OCI-LY7 (cell line): ENCODE results near the gene HOXC11. TPM values are rescaled to one million over a fixed set of nuclear protein-coding genes. Genes with fewer than 3 reads are reported as not detected.

Experiments
- BruUV-seq: library from RNA; stranded (reverse); fragments of 400-500 nt; replicated peaks from 2 replicates; lab custom pipeline; 2021; lab: Mats Ljungman, UMichigan
- CTCF ChIA-PET: fragments of 300-600 bp; sonication (Branson Sonifier 250); formaldehyde crosslinking; loops from one replicate; lab custom pipeline; 2022; ENCODE audit warnings: antibody characterized with exemption; ENCODE audit not compliant: unreplicated experiment; lab: Charles Lee
- POLR2A ChIA-PET: fragments of 300-600 bp; sonication (Branson Sonifier 250); formaldehyde crosslinking; loops from one replicate; lab custom pipeline; 2022; ENCODE audit warnings: antibody characterized with exemption; lab: Charles Lee
- DNase-seq: peaks from one replicate; pipeline ENCODE4 v3.0.0-alpha.2; 2015; ENCODE audit warnings: low spot score
- H2AFZ ChIP-seq: fragments of 200-600 bp; sonication (generic), shearing (Covaris generic); 2 replicates; pipeline ENCODE4 v1.6.1; 2014; ENCODE audit warnings: mild to moderate bottlenecking, antibody characterized with exemption, low read length, moderate library complexity
- H3K27ac ChIP-seq: fragments of 200-600 bp; sonication (generic); 2 replicates; pipeline ENCODE4 v1.5.1; 2014; ENCODE audit warnings: mixed run types, low read depth, mild to moderate bottlenecking, moderate library complexity, low read length, inconsistent platforms; ENCODE audit not compliant: poor library complexity, severe bottlenecking
- H3K36me3 ChIP-seq: fragments of 200-600 bp; sonication (generic); 2 replicates; pipeline ENCODE4 v1.6.1; 2014; ENCODE audit warnings: mild to moderate bottlenecking, antibody characterized with exemption, low read length, moderate library complexity, mixed read lengths; ENCODE audit not compliant: insufficient read depth
- H3K4me1 ChIP-seq: fragments of 200-600 bp; sonication (generic); 2 replicates; pipeline ENCODE4 v1.5.1; 2014; ENCODE audit warnings: mild to moderate bottlenecking, low read length; ENCODE audit not compliant: insufficient read depth, poor library complexity, severe bottlenecking
- H3K4me2 ChIP-seq: fragments of 200-600 bp; sonication (generic); 2 replicates; pipeline ENCODE4 v1.6.1; 2014; ENCODE audit warnings: mild to moderate bottlenecking, low read length
- H3K4me3 ChIP-seq: fragments of 200-600 bp; sonication (generic); 2 replicates; pipeline ENCODE4 v1.5.1; 2014; ENCODE audit warnings: mild to moderate bottlenecking, low read depth, low read length; ENCODE audit not compliant: poor library complexity, severe bottlenecking
- H3K79me2 ChIP-seq: fragments of 200-600 bp; sonication (generic); 2 replicates; pipeline ENCODE4 v1.6.1; 2016; ENCODE audit warnings: low read depth, mild to moderate bottlenecking, low read length, moderate library complexity, mixed read lengths; ENCODE audit not compliant: insufficient read depth
- H3K9me2 ChIP-seq: fragments of 200-600 bp; sonication (generic); 2 replicates; pipeline ENCODE4 v1.6.1; 2016; ENCODE audit warnings: mild to moderate bottlenecking, low read length, mixed read lengths; ENCODE audit not compliant: insufficient read depth
- H3K9me3 ChIP-seq: fragments of 200-600 bp; sonication (generic); 2 replicates; pipeline ENCODE4 v1.6.1; 2014; ENCODE audit warnings: mild to moderate bottlenecking, mixed run types, low read length, mixed read lengths
- H4K20me1 ChIP-seq: fragments of 200-600 bp; sonication (generic); 2 replicates; pipeline ENCODE4 v1.6.1; 2014; ENCODE audit warnings: mild to moderate bottlenecking, antibody characterized with exemption, low read length, moderate library complexity, mixed read lengths; ENCODE audit not compliant: insufficient read depth
- CTCF ChIP-seq: fragments of 200-600 bp; sonication (generic); conservative IDR thresholded peaks from 2 replicates; pipeline ENCODE4 v1.5.1; 2014; ENCODE audit warnings: mild to moderate bottlenecking, antibody characterized with exemption, low read length, moderate library complexity, mixed read lengths
- EZH2phosphoT487 ChIP-seq: fragments of 200-600 bp; sonication (generic); IDR thresholded peaks from 2 replicates; pipeline ENCODE4 v1.6.1; 2018; ENCODE audit warnings: low read depth, borderline replicate concordance, mild to moderate bottlenecking, mixed run types, antibody characterized with exemption, low read length, moderate library complexity, mixed read lengths
- intact Hi-C: fragments of 100-400 bp; cut with micrococcal nuclease; formaldehyde crosslinking; loops from one replicate; pipeline ENCODE4 v1.10.0; 2022; ENCODE audit not compliant: unreplicated experiment
- total RNA-seq, 2 experiments: library from RNA; depleted of rRNA in 1 of 2; stranded (reverse); fragments of >200 nt in 1 of 2; shearing (Covaris generic) in 1 of 2; gene quantifications; 2 replicates each; pipeline ENCODE4 v1.2.3, GENCODE V29; 2014 to 2022

HOXC11 gene
- total RNA-seq, 2 experiments from 2014 or later, result 1.4 to 2.7 TPM

- Histone ChIP-seq H3K79me2 (no peaks in the 10 kb centered on the region), H3K9me3 (no peaks in the 10 kb centered on the region), H4K20me1 (no peaks in the 10 kb centered on the region), H3K36me3 (no peaks in the 10 kb centered on the region), H3K9me2 (no peaks in the 10 kb centered on the region), H3K4me2 (no peak overlapping the region), H3K4me1 (peaks cover 39% of the 10 kb centered on the region), H2AFZ (no peak overlapping the region), H3K27ac (no peak overlapping the region), H3K4me3 (no peak overlapping the region)
- intact Hi-C loops, result loop anchor here (10.0 kb wide), 1 partner anchor 340 kb away; no protein-coding TSS in a partner anchor
- no peak for DNase-seq
- no peak for TF ChIP-seq EZH2phosphoT487
- no peak for TF ChIP-seq CTCF
- POLR2A ChIA-PET, result no interaction called here
- BruUV-seq, result no TSS peak
- CTCF ChIA-PET, result no interaction called here
These were observed 42.3 kb downstream of the HOXC11 start for GRCh38 chr12:54015018-54015931.

GRCh38 chr12:54016051-54016450, 43.1 kb downstream of the HOXC11 start:
- POLR2A ChIA-PET, result interaction anchor here (0.6 to 1.1 kb wide), 3 partner anchors 10 to 191 kb away, joined by 3 to 4 read pairs (median 3); no protein-coding TSS in a partner anchor
- no peak for DNase-seq
- H2AFZ ChIP-seq, result no peak overlapping the region
- no peak for TF ChIP-seq EZH2phosphoT487
- TF ChIP-seq CTCF, result no peak
- no peak overlapping the region for H3K4me3 ChIP-seq
- no peak overlapping the region for H3K4me2 ChIP-seq
- no peaks in the 10 kb centered on the region for H3K9me3 ChIP-seq
- no TSS peak for BruUV-seq
- no peaks in the 10 kb centered on the region for H3K9me2 ChIP-seq
- intact Hi-C loops, result loop anchor here (10.0 kb wide), 1 partner anchor 339 kb away; no protein-coding TSS in a partner anchor
- H4K20me1 ChIP-seq, result no peaks in the 10 kb centered on the region
- H3K4me1 ChIP-seq, result peaks cover 39% of the 10 kb centered on the region
- H3K36me3 ChIP-seq, result no peaks in the 10 kb centered on the region
- no peak overlapping the region for H3K27ac ChIP-seq
- CTCF ChIA-PET, result no interaction called here
- H3K79me2 ChIP-seq, result no peaks in the 10 kb centered on the region
